DOHH2 (cell line): ENCODE measurements around the gene DNAJB14.

Experiments used
- CTCF ChIP-seq: fragments of 200-600 bp; sonication (generic); IDR thresholded peaks from one replicate; pipeline ENCODE4 v1.5.1; 2014; ENCODE audit warnings: antibody characterized with exemption, mild to moderate bottlenecking, low read depth, low read length; ENCODE audit not compliant: poor library complexity, severe bottlenecking
- EZH2phosphoT487 ChIP-seq: fragments of 200-600 bp; sonication (generic); IDR thresholded peaks from 2 replicates; pipeline ENCODE4 v1.6.1; 2017; ENCODE audit warnings: borderline replicate concordance, mild to moderate bottlenecking, antibody characterized with exemption, low read length, moderate library complexity, mixed read lengths

GRCh38 chr4:99886146-99886545, 60.3 kb downstream of the DNAJB14 start:
- TF ChIP-seq CTCF (no peak), EZH2phosphoT487 (no peak)
